AG04450 (cell line): ENCODE data around the gene SHC2. TPM values are rescaled to one million over a fixed set of nuclear protein-coding genes. Genes with fewer than 3 reads are reported as not detected.

Experiments used
- CTCF ChIA-PET: fragments of 300-600, 350-600 bp; formaldehyde crosslinking; extraction: SDS; loops from one replicate; lab custom pipeline; 2022; ENCODE audit warnings: antibody characterized with exemption, inconsistent platforms; lab: Charles Lee
- POLR2A ChIA-PET: fragments of 350-600 bp; formaldehyde crosslinking; extraction: SDS; loops from one replicate; lab custom pipeline; 2021; ENCODE audit warnings: antibody characterized with exemption, inconsistent platforms; lab: Yijun Ruan, JAX
- DNase-seq: peaks from one replicate; pipeline ENCODE4 v3.0.0-alpha.2; 2011; ENCODE audit warnings: low read depth, low spot score
- H3K27ac ChIP-seq: one replicate; pipeline ENCODE4 v1.5.1; 2012; ENCODE audit warnings: low read depth, low read length, control low read depth
- H3K27me3 ChIP-seq: one replicate; pipeline ENCODE4 v1.6.0; 2012; ENCODE audit warnings: low read length; ENCODE audit not compliant: control insufficient read depth, insufficient read depth
- H3K4me3 ChIP-seq: 2 replicates; pipeline ENCODE4 v1.5.1; 2011; ENCODE audit warnings: mild to moderate bottlenecking, low read depth, low read length, control low read depth
- H3K9me3 ChIP-seq: 2 replicates; pipeline ENCODE4 v1.5.1; 2012; ENCODE audit warnings: low read length; ENCODE audit not compliant: control insufficient read depth, insufficient read depth
- CTCF ChIP-seq: IDR thresholded peaks from 2 replicates; pipeline ENCODE4 v1.5.1; 2011; ENCODE audit warnings: low read depth, low read length, control low read depth, inconsistent platforms
- polyA plus RNA-seq: library from polyadenylated mRNA; depleted of rRNA; stranded (reverse); fragments of >200 nt; gene quantifications from 2 replicates; pipeline ENCODE4 v1.2.3, GENCODE V29; 2011

The SHC2 gene
- polyA plus RNA-seq, 1 experiment, result 1.3 TPM

DNA sequence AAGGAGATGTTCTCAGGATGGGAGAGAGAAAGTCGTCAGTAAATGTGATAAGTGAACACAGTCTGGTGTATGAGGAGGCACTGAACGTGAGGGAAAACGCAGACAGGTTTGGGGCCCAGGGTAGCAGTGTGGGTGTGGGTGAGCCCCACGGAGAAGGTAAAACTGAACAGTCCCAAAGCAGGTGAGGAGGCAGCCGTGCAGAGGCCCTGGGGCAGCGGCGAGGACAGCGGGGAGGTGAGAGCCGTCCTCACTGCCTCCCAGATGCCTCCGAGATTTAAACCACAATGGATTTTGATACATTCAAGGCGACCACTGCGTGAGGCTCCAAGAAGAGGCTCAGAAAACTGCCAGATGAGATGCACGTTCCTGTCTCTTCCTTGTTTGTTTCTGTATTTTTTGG, 14.5 kb upstream of the SHC2 start:
- no peak overlapping the region for H3K4me3 ChIP-seq
- peaks cover 6% of the 10 kb centered on the region for H3K9me3 ChIP-seq
- DNase-seq, result no peak
- no peak overlapping the region for H3K27ac ChIP-seq
- H3K27me3 ChIP-seq, result peaks cover 8% of the 10 kb centered on the region
- TF ChIP-seq CTCF, result no peak
- ChIA-PET POLR2A (no interaction called here), CTCF (no interaction called here)

- ChIA-PET POLR2A (no interaction called here), CTCF (no interaction called here)
- TF ChIP-seq CTCF, result no peak
- Histone ChIP-seq H3K27me3 (peaks cover 8% of the 10 kb centered on the region), H3K27ac (no peak overlapping the region), H3K9me3 (no peaks in the 10 kb centered on the region; the same call in 1 of the 2 replicates), H3K4me3 (no peak overlapping the region)
- no peak for DNase-seq
Measured at GRCh38 chr19:474126-475078, 13.6 kb upstream of the SHC2 start.

GRCh38 chr19:472005-472858, 11.4 kb upstream of the SHC2 start:
- ChIA-PET CTCF (no interaction called here), POLR2A (no interaction called here)
- peaks cover 4% of the 10 kb centered on the region; the same call in 1 of the 2 replicates for H3K9me3 ChIP-seq
- TF ChIP-seq CTCF, result no peak
- no peak overlapping the region for H3K4me3 ChIP-seq
- no peaks in the 10 kb centered on the region for H3K27me3 ChIP-seq
- DNase-seq, result no peak
- H3K27ac ChIP-seq, result no peak overlapping the region

DNA sequence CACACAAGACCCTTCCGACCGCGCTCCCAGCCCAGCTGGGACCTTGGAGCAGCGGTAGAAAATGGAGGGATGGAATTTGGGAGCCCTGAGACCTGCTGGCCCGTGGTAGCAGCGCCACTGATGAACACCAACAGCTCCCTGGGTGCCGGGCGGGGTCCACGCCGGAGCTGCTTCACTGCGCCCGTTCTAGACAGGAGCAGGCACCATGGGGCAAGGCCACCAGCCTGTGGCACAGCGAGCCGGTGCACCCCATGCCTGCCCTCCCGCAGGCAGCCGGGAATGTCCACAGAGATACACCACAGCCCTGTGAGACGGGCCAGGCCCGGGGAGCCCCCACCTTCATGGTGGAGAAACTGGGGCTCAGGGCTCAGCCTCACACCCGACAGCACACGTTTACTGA, 9.9 kb upstream of the SHC2 start:
- Histone ChIP-seq H3K27me3 (no peaks in the 10 kb centered on the region), H3K9me3 (peaks cover 4% of the 10 kb centered on the region; the same call in 1 of the 2 replicates), H3K27ac (no peak overlapping the region), H3K4me3 (no peak overlapping the region)
- ChIA-PET CTCF (interaction anchor here (0.6 kb wide), 1 partner anchor 140 kb away, joined by 3 read pairs; no protein-coding TSS in a partner anchor), POLR2A (no interaction called here)
- no peak for DNase-seq
- no peak for TF ChIP-seq CTCF
